Stimulated activated CD8-positive, alpha-beta memory T cell treated with anti-CD3 and anti-CD28 coated beads, Interleukin-12 subunit alpha, Interleukin-12 subunit beta, amount 100 ng/mL, for 4 hours (primary cell): Measurements from ENCODE around the gene IGSF23.

Experiments
- DNase-seq: peaks from one replicate; pipeline ENCODE4 v3.0.0-alpha.2; 2020; ENCODE audit warnings: low read depth

The IGSF23 gene

DNA sequence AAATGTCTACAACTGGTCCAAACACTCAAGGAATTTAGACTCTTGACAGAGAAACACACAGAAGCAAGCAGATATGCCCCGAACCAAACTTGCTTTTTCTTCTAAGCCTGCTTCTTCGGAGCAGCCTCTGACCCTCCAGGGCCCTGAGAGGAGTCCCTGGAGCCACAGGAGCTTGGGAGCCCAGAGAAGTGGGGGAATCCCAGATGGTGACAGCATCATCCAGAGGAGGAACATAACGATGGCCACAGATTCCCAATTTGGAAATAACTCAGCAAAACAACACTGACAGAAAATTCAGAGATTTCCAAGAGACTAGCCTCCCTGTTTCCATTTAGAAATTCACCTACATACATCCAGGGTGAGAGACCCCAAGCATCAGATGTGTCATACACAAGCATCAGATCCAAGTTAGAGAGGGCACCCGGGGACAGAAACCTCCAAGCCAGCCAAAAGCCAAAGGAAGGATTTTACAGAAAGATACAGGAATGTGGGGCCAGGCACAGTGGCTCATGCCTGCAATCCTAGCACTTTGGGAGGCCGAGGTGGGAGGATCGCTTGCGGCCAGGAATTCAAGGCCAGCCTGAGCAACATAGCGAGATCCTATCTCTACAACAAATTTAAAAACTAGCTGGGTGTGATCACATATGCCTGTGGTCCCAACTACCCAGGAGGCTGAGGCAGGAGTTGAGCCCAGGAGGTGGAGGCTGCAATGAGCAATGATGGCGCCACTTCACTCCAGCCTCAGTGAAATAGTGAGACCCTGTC, 28.3 kb downstream of the IGSF23 start:
- DNase-seq = no peak

DNA sequence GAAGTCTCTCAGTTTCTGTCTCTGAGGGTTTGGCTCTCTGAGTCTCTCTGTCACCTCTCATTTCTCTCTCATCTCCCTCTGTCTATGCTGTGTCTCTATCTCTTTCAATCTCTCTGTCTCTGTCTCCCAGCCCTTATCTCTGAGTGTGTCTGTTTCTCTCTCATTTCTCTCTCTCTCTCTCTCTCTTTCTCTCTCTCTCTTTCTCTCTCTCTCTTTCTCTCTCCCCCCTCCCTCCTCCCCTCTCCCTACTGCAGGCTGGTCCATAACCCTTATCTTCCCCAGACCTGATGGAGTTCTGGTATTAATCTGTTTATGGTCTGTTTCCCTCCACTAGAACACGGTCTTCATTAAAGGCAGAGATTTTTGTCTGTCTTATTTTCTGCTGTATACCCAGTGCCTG, 29.0 kb downstream of the IGSF23 start:
- no peak for DNase-seq

DNA sequence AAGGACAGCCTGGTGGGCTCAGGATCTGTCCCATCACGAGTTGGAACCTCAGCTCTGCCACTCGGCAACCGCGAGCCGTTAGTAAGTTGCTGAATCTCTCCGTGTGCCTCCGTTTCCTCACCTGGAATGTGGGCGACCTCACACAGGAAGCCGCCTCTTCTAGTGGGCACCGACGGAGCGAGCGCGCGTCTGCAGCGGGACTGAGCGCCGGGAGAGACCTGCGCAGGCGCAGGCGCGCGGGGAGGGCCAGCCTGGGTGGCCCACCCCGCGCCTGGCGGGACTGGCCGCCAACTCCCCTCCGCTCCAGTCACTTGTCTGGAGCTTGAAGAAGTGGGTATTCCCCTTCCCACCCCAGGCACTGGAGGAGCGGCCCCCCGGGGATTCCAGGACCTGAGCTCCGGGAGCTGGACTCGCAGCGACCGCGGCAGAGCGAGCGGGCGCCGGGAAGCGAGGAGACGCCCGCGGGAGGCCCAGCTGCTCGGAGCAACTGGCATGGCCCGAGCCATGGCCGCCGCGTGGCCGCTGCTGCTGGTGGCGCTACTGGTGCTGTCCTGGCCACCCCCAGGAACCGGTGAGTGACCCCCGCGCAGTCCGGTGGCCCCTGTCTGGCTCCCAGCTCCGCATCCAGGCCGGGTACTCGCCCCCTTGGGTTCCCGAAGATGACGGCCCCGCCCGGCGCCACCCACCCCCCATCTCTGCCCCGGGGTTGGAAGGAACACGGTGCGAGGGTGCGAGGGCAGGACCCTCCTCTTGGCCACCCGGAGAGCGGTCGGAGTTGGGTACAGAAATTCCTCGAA, 30.4 kb downstream of the IGSF23 start, which contains the start of gene PVR:
Gene PVR, plus strand, starts transcription at position 306 of the 797 bp plus-strand sequence. Its CDS starts 187 bp downstream, at position 493.
- DNase-seq = peak; percentile 7

DNA sequence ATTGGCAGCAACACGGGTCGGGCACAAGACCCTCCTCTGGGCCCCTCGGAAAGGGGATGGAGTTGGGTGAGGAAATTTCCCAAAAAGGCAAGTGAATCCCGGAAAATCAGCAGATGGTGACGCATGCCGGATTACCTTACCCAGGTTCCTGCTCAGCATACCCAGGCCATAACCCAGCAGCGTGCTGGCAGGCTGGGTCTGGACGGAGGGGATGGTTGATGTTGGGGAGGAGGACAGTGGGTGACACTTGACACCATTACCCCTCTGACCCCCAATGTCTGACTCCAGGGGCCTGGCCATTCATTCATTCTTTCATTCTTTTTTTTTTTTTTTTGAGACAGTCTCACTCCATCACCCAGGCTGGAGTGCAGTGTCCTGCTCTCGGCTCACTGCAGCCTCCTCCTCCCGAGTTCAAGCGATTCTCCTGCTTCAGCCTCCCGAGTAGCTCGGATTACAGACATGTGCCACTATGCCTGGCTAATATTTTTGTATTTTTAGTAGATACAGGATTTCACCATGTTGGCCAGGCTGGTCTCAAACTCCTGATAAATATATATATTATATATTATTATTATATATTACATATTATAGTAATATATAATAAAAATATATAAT, 31.1 kb downstream of the IGSF23 start:
- DNase-seq = no peak

DNA sequence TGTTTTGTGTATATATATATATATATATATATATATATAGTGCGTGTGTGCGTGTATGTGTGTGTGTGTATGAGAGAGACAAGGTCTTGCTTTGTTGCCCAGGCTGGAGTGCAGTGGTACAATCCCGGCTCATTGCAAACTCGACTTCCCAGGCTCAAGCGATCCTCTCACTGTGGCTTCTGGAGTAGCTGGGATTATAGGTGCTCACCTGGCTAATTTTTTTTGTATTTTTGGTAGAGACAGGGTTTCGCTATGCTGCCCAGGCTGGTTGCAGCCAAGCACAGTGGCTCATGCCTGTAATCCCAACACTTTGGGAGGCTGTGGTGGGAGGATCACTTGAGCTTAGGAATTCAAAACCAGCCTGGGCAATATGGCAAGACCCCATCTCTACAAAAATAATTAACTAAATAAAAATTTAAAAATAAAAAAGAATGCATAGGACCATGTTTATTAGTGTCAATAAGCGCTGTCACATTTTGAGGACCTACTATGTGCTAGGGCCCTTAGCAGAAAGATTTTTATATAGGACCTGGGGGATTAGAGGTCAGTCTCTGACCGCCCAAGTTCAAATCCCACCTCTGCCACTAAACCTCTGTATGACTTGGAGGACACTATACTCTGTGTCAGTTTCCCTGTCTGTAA, 32.2 kb downstream of the IGSF23 start:
- DNase-seq = no peak

DNA sequence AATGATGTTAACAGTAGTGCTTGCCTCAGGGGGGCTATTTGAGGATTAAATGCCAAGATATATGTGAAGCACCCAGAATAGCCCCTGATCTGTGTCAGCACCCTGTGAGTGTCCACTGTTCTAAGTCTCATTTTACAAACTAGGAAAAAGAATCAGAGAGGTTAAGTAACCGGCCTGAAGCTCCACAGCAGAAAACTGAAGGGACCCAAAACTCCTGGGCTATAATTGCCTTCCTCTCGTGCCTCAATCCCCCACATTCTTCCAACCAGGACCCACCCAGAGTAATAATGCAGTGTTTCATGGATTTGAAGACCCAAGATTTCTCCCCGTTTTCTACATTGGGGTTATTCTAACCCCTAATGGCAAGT, 32.7 kb downstream of the IGSF23 start:
- no peak for DNase-seq

DNA sequence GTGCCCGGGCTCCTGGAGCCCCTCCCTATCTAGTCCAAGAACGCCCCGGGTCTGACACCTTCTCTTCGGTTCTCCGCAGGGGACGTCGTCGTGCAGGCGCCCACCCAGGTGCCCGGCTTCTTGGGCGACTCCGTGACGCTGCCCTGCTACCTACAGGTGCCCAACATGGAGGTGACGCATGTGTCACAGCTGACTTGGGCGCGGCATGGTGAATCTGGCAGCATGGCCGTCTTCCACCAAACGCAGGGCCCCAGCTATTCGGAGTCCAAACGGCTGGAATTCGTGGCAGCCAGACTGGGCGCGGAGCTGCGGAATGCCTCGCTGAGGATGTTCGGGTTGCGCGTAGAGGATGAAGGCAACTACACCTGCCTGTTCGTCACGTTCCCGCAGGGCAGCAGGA, 33.8 kb downstream of the IGSF23 start:
- no peak for DNase-seq

DNA sequence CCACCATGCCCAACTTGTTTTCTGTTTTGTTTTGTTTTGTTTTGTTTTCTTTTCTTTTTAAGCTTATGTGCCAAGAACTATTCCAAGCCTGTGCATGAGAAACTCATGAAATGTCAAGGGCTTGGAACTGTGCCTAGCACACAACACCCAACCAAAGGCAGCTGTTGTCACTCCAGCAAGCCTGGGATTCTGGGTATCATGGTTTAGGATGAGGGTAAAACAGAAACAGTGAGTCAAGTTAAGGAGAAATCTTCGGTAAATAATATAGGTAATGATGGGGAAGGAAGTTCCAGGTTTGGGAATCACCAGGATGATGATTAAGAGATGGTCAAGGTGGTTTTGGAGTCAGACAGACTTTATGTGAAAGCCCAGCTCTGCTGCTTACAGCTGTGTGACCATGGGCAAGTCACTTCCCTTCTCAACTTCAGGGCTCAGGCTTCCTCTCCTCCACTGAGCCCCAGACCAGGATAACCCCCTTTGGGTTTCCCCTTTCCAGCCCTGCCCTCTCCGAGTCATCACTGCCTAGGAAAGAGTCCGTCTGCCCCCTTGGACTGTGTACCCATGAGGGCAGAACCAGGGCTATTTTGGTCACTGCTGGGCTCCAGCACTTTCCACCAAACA, 35.4 kb downstream of the IGSF23 start:
- no peak for DNase-seq

DNA sequence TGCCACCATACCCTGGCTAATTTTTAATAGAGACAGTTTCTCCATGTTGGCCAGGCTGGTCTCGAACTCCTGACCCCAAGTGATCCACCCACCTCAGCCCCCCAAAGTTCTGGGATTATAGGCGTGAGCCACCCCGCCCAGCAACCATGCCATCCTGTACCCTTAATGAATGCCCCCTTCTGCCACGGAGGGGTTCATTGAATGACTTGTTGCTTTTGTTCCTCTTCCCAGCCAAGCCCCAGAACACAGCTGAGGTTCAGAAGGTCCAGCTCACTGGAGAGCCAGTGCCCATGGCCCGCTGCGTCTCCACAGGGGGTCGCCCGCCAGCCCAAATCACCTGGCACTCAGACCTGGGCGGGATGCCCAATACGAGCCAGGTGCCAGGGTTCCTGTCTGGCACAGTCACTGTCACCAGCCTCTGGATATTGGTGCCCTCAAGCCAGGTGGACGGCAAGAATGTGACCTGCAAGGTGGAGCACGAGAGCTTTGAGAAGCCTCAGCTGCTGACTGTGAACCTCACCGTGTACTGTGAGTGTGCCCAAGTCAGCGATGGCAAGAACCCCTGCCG, 36.3 kb downstream of the IGSF23 start:
- DNase-seq = no peak

DNA sequence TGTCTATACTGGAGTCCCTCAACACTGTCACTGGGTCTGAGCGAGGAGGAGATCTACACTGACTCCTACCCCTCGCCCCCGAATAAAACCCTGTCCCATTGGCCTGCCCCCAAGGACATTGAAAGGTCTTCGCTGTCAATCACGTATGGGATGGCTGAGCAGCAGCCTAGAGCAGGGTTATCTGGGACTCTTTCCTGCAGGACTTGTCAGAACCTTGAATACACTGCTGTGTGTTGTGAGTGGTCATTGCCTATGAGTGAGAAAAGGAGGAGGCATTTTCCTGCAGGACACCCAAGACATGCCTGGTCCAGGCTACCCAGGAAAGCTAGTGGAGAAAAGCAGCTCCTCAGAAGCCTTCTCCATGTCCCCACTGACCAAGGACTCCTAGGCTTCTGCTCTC, 40.0 kb downstream of the IGSF23 start:
- DNase-seq = no peak

DNA sequence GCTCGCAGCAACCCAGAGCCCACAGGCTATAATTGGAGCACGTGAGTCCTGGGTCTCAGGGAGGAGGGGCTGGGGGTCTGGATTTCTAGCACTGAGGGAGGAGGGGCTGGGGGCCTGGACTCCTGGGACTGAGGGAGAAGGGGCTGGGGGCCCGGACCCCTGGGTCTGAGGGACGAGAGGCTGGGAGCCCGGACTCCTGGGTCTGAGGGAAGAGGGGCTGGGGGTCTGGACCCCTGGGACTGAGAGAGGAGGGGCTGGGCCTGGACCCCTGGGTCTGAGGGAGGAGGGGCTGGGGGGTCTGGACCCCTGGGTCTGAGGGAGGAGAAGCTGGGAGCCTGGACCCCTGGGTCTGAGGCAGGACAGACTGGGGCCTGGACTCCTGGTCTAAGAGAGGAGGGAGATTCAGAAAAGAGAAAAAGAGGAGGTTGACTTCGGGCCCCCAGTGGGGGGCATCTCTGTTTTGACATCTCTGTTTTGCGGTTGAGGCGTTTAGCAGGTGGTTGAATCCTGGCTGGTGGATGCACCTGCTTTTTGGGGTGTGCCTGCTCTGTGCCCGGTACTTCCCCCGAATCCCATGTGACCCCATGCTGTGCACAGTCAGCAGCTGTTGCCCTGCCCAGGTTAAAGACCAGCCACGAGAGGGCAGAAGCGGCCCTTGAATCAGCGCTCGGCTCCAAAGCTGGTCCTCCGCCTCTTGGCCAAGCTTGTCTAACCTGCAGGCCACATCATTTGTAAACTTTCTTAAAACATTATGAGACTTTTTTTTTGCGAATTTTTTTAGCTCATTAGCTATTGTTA, 40.8 kb downstream of the IGSF23 start:
- peak; percentile 39 for DNase-seq

DNA sequence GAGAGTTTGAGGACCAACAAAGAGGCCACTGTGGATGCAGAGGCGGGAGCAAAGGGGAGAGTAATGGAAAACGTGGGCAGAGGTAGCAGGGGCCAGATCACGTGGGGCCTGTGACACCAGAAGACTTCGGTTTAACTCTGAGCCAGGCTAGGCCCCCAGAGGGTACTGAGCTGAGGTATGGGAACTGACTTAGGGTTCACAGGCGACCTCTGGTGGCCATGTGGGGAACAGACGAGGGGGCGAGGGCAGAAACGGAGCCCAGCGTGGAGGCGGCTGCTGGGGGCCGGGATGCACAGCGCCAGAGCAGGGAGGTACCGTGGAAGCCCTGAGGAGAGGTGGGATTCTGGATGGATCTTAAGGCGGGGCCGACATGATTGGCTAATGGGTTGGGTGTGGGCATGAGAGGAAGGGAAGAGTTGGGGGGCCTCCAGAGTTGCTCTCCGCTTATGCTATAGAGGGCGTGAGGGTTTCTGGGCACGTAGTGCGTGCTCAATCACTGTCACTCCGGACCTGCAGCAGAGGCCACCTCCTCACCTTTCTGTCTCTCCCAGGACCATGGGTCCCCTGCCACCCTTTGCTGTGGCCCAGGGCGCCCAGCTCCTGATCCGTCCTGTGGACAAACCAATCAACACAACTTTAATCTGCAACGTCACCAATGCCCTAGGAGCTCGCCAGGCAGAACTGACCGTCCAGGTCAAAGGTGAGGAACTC, 44.0 kb downstream of the IGSF23 start:
- peak; percentile 43 for DNase-seq

DNA sequence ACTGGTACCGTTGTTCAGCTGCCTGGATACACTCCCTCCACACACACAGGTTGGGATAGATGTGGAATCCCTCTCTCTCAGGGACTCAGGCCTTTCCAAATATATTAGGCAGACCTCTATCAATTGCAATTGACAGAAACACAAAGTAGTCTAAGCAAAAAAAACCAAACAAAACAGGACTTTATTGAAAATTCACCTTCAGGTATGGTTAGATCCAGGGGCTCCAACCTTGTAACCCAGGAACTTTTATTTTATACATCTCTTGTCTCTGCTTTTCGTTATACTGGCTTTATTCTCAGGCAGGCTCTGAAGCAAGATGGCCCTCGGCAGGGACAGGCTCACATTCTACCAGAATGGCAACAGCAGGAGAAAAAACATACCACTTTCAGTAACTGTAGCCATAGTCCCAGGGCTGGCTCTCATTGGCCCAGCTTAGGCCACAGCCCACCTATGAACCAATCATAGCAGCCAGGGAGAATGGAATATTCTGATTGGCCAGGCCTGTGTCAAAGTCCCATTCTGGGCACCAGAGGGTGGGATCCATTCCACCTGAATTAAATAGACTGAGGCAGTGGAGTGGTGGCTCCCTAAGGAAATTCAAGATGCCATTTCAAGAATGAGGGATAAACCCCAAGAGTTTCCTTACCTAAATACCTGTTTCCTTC, 44.8 kb downstream of the IGSF23 start:
- no peak for DNase-seq

DNA sequence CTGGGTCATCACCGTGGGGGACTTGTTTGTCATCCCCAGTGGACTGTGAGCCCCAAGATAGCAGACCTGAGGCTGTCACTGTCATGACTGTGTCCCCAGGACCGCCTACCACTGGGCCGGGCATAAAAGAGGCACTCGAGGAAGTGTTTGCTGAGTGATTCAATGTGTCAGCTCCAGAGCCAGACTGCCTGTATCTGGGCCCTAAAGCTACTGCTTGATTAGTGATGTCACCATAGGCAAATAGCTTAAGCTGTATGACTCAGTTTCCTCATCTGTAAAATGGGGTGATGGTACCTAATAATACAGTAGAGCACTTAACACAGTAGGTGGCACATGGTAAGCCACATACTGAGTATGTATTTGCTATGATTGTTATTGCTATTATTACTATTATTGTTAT, 46.7 kb downstream of the IGSF23 start:
- DNase-seq = no peak

DNA sequence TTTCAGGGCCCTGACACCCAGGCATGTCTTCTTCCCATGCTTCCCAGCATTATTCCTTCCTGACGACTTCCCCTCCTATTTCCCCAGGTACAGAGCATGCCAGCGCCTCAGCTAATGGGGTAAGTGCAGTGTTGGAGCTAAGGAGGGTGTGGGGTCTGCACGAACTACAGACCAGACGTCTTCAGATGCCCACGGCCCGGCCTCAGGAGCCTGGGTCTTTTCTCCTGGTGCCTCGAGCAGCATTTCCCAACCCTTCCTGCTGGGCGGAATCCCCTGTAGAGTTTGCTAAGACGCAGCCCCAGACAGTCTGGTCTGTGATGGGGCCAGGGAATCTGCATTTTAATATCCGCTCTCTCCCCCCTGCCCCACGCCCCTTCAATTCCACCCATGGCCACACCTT, 47.8 kb downstream of the IGSF23 start:
- DNase-seq = no peak

DNA sequence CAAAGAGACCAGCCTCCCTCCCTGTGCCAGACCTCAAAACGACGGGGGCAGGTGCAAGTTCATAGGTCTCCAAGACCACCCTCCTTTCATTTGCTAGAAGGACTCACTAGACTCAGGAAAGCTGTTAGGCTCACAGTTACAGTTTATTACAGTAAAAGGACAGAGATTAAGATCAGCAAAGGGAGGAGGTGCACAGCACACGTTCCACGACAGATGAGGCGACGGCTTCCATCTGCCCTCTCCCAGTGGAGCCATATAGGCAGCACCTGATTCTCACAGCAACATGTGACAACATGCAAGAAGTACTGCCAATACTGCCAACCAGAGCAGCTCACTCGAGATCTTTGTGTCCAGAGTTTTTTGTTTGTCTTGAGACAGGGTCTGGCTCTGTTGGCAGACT, 48.5 kb downstream of the IGSF23 start:
- DNase-seq = no peak

DNA sequence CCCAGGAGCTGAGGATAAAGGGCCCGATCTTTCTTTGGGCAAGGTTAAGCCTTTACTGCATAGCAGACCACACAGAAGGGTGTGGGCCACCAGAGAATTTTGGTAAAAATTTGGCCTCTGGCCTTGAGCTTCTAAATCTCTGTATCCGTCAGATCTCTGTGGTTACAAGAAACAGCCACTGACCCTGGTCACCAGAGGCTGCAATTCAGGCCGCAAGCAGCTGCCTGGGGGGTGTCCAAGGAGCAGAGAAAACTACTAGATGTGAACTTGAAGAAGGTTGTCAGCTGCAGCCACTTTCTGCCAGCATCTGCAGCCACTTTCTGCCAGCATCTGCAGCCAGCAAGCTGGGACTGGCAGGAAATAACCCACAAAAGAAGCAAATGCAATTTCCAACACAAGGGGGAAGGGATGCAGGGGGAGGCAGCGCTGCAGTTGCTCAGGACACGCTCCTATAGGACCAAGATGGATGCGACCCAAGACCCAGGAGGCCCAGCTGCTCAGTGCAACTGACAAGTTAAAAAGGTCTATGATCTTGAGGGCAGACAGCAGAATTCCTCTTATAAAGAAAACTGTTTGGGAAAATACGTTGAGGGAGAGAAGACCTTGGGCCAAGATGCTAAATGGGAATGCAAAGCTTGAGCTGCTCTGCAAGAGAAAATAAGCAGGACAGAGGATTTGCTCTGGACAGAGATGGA, 49.5 kb downstream of the IGSF23 start:
- no peak for DNase-seq

DNA sequence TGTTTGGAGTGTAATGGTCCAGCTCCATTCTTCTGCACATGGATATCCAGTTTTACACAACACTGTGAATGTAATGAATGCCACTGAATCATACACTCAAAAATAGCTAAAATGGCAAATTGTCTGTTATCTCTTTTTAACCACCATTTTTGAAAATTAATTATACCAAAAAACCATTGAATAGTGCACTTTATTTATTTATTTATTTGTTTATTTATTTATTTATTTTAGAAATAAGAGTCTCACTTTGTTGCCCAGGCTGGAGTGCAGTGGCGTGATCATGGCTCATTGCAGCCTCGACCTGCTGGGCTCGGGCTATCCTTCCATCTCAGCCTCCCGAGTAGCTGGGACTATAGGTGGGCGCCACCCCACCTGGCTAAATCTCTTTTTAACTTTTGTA, 50.6 kb downstream of the IGSF23 start:
- DNase-seq = no peak

DNA sequence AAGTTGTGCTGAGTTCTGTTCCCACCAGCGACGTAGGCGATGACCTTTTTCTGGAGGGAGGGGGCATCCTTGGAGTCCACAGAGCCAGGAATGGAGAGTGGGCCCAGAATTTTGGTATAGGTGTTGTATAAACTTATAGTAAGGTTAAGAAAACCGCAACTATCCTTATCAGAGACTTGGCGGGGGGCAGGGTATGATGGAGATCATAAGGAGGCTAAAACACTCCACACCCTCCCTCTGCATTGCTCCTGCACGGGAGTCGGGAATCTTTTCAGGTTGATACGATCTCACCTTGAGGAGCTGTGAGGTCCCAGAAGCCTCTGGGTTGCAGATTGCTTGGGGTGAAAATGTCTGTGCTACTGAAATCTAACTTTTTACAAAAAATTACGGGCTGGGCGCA, 51.6 kb downstream of the IGSF23 start:
- no peak for DNase-seq
